GM18505 (cell line): Measurements from ENCODE around the gene DENND1B.
"Not testable (repeated sequence)": the region's sequence is repeated elsewhere in the genome, so short reads cannot be mapped to it uniquely, and the experiment has no call there.

ENCODE experiments used
- ATAC-seq: cut with Tn5 transposase; IDR thresholded peaks from one replicate; pipeline ENCODE4 v1.9.1; 2021; ENCODE audit not compliant: unreplicated experiment
- POLR2A ChIP-seq: IDR thresholded peaks from 4 replicates; pipeline ENCODE4 v1.6.1; 2011; ENCODE audit warnings: borderline replicate concordance; ENCODE audit not compliant: insufficient read depth, insufficient read length; ENCODE audit errors: extremely low read depth

The DENND1B gene

DNA sequence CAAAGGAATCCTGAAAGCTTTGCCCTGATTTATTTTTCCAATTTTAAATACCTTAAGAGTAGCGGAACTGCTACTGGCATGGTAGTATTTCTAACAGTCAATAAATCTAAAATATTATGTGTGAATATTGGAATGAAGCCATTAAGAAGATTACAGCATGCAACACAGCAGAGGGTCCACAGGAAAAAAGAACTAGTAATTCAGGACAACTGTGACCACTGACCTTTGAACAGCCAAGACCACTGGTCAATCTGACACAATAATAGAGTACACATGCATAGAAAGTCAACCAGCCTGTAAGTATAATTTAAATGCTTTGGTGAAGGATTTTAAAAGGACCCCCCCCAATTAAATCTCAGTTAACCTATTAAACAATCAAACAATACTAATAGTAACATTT lies 171.0 kb downstream of the DENND1B start:
- no peak for TF ChIP-seq POLR2A
- ATAC-seq = no peak

DNA sequence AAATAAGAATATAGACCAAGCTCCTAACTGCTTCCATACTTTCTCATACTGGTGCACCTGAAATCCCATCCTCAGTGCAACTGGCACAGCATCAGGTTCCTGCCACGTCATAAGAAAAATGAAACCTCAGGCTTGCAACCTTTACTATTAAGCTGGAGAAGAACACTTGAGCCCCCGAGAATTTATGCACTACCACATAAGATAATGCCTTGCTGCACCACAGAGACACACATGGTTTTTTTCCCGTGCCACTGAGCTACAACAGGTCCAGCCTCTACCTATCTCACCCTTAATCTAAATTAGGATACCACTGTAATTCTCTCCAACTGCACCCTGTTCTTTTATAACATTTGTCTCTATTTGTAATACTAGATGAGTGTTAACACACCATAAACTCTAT lies 174.5 kb downstream of the DENND1B start:
- TF ChIP-seq POLR2A = no peak
- ATAC-seq = no peak

DNA sequence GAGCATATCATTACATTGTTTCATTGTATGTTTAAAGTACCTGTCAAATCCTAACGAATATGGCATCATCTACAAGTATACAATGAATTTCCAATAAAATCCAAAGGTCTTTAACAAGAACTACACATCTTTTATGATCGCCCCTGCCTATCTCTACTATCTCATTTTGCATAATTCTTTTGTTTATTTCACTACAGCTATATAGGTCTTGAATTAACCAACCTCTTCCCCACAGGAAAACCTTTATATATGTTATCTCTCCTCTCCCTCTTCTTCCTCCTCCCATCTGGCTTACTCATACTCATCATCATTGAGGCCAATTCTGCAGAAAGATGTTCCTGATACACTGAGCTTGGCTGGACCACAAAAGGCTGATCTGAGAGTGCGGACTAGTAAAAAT lies 175.5 kb downstream of the DENND1B start:
- ATAC-seq = no peak
- TF ChIP-seq POLR2A = no peak

DNA sequence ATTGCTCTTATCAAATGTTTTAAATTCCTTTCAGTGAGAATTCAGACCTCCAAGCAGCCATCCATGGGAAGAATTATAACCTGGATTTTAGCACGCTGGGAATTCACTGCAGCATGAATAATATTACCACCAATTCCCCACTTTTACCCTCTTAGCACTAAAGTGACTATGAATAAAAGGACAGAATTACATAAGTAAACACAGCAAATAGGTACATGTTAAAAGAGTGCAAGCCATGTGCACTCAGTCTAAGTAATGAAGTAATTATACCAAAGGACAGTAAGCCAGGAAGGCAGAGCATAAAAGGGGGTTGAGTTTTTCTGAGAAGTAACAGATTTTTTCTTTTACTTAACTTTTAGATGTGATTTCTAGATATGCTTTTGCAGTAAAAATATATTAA lies 176.3 kb downstream of the DENND1B start:
- ATAC-seq = no peak
- TF ChIP-seq POLR2A = no peak

DNA sequence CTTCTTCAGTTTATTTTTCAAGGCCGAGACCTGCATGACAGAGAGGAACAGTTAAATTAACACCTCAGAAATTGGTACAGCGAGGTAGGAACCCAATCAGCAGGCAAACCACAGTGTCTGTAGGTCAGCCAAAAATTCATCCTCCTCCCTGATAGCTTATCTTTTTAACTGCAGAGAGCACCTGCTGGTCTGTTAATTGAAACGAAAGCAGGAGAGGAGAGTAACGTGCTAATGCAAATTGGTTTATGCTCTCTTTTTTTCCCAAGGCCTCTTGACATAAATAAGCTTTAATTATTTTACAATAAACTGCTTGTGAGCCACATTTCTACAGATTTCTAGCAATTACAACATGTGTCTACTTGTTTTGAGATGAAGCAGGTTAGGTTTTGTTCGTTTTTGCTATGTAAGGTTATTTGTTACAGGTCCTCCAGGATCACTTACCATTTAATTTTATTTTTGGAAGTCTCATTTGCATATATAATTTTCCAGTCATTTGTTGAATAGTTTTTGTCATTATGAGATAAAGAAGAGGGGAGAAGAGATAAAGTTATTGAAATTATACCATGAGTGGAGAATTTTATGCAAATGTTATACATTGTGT lies 179.9 kb downstream of the DENND1B start:
- no peak for ATAC-seq
- TF ChIP-seq POLR2A = no peak

DNA sequence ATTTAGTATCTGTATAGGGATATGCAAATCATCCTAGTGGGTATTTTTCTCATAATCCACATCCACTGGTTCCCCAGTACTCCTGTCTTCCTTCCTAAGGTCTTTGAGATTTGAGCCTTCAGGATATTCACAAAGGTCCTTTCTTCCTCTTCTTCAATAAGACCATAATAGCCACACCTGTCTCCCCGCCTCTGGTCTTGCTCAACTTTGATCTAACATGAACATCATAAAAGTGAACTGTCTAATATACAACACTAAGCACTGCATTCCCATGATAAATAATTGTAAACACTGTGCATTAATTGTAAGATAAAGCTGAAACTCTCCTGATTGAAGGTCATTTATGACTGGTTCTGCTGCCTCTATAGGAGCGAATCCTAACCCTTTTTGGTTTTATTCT lies 184.6 kb downstream of the DENND1B start:
- no peak for TF ChIP-seq POLR2A
- no peak for ATAC-seq

DNA sequence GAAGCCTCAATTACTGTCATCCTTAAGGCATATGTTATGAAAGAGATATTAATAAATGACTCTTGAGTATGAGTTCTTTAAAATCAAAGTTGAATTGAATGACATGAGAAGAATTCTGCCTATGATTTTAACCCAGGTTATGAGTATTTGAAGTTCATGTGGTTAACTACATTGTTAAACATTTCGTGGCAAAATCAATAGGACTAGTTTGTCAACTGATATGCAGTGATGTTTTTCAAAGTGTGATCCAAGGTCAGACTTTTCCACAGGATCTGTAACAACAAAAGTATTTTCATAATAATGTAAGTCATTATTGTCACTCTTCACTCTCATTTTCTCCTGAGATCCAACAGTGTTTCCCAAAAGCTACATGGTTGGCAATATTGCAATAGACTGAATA lies 189.5 kb downstream of the DENND1B start:
- ATAC-seq = no peak
- no peak for TF ChIP-seq POLR2A

DNA sequence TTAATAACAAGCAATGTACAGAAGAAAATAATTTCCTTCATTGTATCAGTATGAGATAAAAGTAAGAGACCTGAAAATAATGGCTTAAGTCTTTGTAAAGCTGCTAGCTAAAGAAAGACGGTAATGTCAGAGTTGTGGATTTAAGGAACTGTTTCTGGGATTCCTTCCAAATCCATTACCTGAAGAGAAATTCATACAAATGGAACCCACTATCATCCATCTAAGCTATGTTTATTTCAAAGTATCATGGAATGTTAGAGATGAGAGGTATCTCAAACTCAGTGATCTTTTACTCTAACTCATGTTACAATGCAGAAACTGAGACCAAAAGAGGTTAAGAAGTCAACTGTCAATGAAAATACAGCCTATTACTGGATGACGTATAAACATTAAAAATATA lies 197.7 kb downstream of the DENND1B start:
- TF ChIP-seq POLR2A = no peak
- no peak for ATAC-seq

DNA sequence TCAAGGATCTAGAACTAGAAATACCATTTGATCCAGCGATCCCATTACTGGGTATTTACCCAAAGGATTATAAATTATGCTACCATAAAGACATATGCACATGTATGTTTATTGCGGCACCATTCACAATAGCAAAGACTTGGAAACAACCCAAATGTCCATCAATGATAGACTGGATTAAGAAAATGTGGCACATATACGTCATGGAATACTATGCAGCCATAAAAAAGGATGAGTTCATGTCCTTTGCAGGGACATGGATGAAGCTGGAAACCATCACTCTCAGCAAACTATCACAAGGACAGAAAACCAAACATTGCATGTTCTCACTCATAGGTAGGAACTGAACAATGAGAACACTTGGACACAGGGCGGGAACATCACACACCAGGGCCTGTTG lies 199.7 kb downstream of the DENND1B start:
- not testable (repeated sequence) for ATAC-seq

DNA sequence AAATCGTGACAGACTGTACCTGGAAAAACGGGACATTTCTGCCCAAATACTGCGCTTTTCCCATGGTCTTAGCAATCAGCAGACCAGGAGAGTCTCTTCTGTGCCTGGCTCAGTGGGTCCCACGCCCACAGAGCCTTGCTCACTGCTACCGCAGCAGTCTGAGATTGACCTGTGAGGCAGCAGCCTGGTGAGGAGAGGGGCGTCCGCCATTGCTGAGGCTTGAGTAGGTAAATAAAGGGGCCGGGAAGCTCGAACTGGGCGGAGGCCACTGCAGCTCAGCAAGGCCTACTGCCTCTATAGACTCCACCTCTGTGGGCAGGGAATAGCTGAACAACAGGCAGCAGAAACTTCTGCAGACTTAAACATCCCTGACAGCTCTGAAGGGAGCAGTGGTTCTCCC lies 203.1 kb downstream of the DENND1B start:
- ATAC-seq = no peak
- no peak for TF ChIP-seq POLR2A

DNA sequence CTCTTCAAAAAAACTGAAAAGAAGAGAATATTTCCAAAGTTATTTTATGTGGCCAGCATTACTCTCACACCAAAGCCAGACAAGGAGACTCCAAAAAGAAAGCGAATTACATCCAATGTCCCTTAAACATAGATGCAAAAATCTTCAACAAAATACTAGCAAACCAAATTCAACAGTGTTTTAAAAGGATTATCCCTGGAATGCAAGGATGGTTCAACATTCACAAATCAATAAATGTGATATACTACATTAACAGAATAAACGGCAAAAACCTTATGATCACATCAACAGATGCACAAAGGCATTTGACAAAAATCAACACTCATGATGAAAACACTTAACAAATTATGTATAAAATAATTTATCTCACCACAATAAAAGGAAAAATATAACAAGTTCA lies 207.8 kb downstream of the DENND1B start:
- TF ChIP-seq POLR2A = no peak
- no peak for ATAC-seq

DNA sequence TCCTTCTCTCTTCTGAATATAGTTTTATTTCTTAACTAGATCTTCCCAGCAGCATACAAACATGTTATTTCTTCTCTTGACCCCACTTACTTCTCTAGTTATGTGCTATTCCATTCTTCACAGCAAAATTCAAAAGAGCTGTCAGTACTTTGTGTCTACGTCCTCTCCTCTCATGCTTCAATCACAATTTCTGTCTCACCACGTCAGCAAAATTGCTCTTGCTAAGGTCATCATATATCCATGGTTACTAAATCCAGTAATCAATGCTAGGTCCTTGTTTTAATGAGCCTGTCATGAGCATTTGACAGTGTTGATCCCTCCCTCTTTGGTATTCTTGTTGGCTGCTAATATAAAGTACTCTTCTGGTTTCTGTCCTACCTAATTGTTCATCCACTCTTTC lies 214.2 kb downstream of the DENND1B start:
- ATAC-seq = no peak
- no peak for TF ChIP-seq POLR2A

DNA sequence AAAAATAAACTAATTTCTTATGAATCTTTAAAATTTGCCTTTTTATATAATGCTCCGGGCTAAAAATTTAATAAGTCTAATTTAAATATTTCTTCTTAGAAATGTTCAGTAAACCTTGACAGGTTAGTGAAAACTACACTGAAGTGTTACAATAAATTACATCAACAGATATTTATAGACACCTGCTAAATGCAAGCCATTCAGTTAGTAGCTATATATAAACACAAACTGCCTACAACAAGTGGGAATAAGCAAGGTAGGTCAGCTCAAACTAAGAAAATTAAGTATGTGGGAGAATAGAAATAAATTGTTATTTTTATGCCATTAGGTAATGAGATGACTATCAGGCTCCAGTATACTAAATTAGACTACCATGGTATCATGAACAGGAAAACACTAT lies 215.6 kb downstream of the DENND1B start:
- no peak for TF ChIP-seq POLR2A

DNA sequence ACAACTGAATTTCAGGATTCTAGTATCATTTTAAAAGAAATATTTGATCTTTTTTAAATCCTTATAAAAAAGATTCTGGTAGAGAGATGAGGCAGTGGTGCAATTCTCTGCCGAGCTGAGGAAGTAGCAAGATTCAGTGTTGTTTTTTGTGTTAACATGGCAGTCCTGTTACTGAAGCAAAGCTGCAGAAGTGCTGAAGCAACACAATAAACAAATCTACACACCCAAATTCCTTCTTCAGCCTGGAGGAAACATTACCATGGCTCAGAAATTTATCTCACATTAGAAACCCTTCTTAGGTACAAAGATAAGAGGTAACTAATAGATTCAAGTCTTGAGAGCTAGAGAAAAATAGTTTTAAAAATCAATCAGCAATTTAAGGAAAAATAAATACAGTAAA lies 216.0 kb downstream of the DENND1B start:
- ATAC-seq = no peak
- no peak for TF ChIP-seq POLR2A

More for the DNA sequence above, 215.6 kb downstream of the DENND1B start:
- no peak for ATAC-seq

DNA sequence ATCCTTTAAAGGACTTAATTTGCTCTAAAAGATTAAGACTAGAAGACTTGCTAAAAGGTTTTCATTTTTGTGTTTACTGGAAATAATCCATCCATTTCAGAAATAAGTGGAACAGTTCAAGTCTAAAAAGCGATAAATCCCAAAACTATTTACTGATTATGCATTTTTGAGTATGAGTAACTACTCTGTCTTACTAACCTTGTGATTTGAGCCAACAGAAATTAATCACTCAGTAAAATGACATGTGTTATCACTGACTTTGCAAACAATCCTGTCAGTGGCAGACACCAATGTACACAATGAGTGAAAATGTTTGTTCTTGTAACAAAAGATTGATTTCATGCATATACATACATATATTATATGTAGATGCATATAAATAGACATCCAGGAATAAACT lies 218.0 kb downstream of the DENND1B start:
- no peak for ATAC-seq
- TF ChIP-seq POLR2A = no peak
